DMS79 treated with DMSO at 0.1 percent for 48 hours (cell line): ENCODE data around the gene PTPN1.
"Not testable (repeated sequence)": the region's sequence is repeated elsewhere in the genome, so short reads cannot be mapped to it uniquely, and the experiment has no call there.

Experiments used
- DNase-seq: peaks from one replicate; lab custom pipeline; 2025; lab: John Stamatoyannopoulos, UW

Gene PTPN1

GRCh38 chr20:50592282-50593004 lies 82.3 kb downstream of the PTPN1 start:
- DNase-seq = no peak

GRCh38 chr20:50593005-50593335 lies 82.8 kb downstream of the PTPN1 start:
- no peak for DNase-seq

GRCh38 chr20:50594231-50594590 lies 84.0 kb downstream of the PTPN1 start:
- DNase-seq = no peak

GRCh38 chr20:50594591-50595432 lies 84.6 kb downstream of the PTPN1 start:
- DNase-seq = no peak

GRCh38 chr20:50595433-50595895 lies 85.3 kb downstream of the PTPN1 start:
- no peak for DNase-seq

GRCh38 chr20:50595988-50596693 lies 86.0 kb downstream of the PTPN1 start:
- no peak for DNase-seq

- no peak for DNase-seq
Measured at GRCh38 chr20:50596694-50597021, 86.5 kb downstream of the PTPN1 start.

- no peak for DNase-seq
Measured at GRCh38 chr20:50597406-50597969, 87.3 kb downstream of the PTPN1 start.

- no peak for DNase-seq
Measured at GRCh38 chr20:50598074-50598473, 87.9 kb downstream of the PTPN1 start.

- DNase-seq = not testable (repeated sequence)
Measured at GRCh38 chr20:50598768-50599167, 88.6 kb downstream of the PTPN1 start.

- DNase-seq = no peak
Measured at GRCh38 chr20:50600281-50600895, 90.2 kb downstream of the PTPN1 start.

- peak; percentile 34 for DNase-seq
Measured at GRCh38 chr20:50601511-50602431, 91.6 kb downstream of the PTPN1 start.

- DNase-seq = no peak
Measured at GRCh38 chr20:50602432-50603088, 92.4 kb downstream of the PTPN1 start.

GRCh38 chr20:50604451-50604850 lies 94.3 kb downstream of the PTPN1 start:
- no peak for DNase-seq

- no peak for DNase-seq
Measured at GRCh38 chr20:50605136-50605535, 95.0 kb downstream of the PTPN1 start.

GRCh38 chr20:50607436-50607835 lies 97.3 kb downstream of the PTPN1 start:
- no peak for DNase-seq

GRCh38 chr20:50607850-50608749 lies 97.9 kb downstream of the PTPN1 start:
- DNase-seq = no peak

GRCh38 chr20:50608750-50609104 lies 98.5 kb downstream of the PTPN1 start:
- DNase-seq = no peak

GRCh38 chr20:50609438-50609989 lies 99.3 kb downstream of the PTPN1 start:
- no peak for DNase-seq
